Esophagus squamous epithelium (tissue), 5 donors: ENCODE results near the gene CORO7. TPM values are rescaled to one million over a fixed set of nuclear protein-coding genes. Genes with fewer than 3 reads are reported as not detected.

ENCODE experiments used
- DNase-seq: peaks from one replicate; lab custom pipeline; 2025; lab: John Stamatoyannopoulos, UW
- H3K27ac ChIP-seq, 4 donors: fragments of 200-600 bp; sonication (generic); one replicate each; pipeline ENCODE4 v1.5.1; 2016 to 2019; ENCODE audit warnings: mild to moderate bottlenecking in 1 of 4
- H3K27me3 ChIP-seq, 4 donors: fragments of 200-600 bp; sonication (generic); 1 replicate in 3 of 4; 2 replicates in 1 of 4; pipeline versions ENCODE4 v1.5.1 to v1.6.0; 2017 to 2021; ENCODE audit warnings: antibody characterized with exemption in 1 of 4
- H3K36me3 ChIP-seq, 3 donors: fragments of 200-600 bp; sonication (generic); one replicate each; pipeline ENCODE4 v1.5.1; 2016 to 2019
- H3K4me1 ChIP-seq, 3 donors: fragments of 200-600 bp; sonication (generic); one replicate each; pipeline ENCODE4 v1.5.1; 2017 to 2019
- H3K4me3 ChIP-seq, 4 donors: fragments of 200-600 bp; sonication (generic); 1 replicate in 3 of 4; 2 replicates in 1 of 4; pipeline ENCODE4 v1.5.1; 2016 to 2019; ENCODE audit warnings: mild to moderate bottlenecking in 2 of 4, moderate library complexity in 1 of 4
- H3K9me3 ChIP-seq, 3 donors: fragments of 200-600 bp; sonication (generic); one replicate each; pipeline ENCODE4 v1.5.1; 2016 to 2019
- CTCF ChIP-seq, 6 experiments: fragments of 450-650 bp in 4 of 6; fragments of 200-600 bp in 2 of 6; sonication (generic) in 2 of 6; IDR thresholded peaks; one replicate each; pipeline ENCODE4 v1.5.1; 2016 to 2019; ENCODE audit warnings: antibody characterized with exemption in 6 of 6, mild to moderate bottlenecking in 4 of 6, moderate library complexity in 4 of 6
- POLR2A ChIP-seq, 4 donors: fragments of 450-650 bp; IDR thresholded peaks; one replicate each; pipeline ENCODE4 v1.6.1; 2017; ENCODE audit warnings: antibody characterized with exemption in 4 of 4, mild to moderate bottlenecking in 4 of 4, moderate library complexity in 3 of 4
- WGBS, 2 donors: methylation state at CpG; one replicate each; pipeline ENCODE4 v1.1.5; 2018; 5-methylcytosine and 5-hydroxymethylcytosine counted together
- intact Hi-C: fragments of 100-400 bp; cut with DNase I; formaldehyde crosslinking; loops from one replicate; pipeline ENCODE4 v1.15.0; 2022
- total RNA-seq, 4 donors: library from RNA; depleted of rRNA; stranded (reverse); fragments of >200 nt; gene quantifications; one replicate each; pipeline ENCODE4 v1.1.0, GENCODE V29; 2016
- donor health status: DM: yes; HTN: yes; CAD: no.

CORO7 gene
- total RNA-seq, 4 donors from 2014 or later: 15.8 to 25.9 (median 17.8) TPM

- no peak for DNase-seq
- peaks cover 55 to 92% (median 65%) of the 10 kb centered on the region in 3 donors for H3K4me1 ChIP-seq
- intact Hi-C loops: no loop called here
- H3K27ac ChIP-seq: peak overlapping the region; percentile 84 to 90 (median 86)
- peak overlapping the region in 3 of 4 donors; percentile 18 to 89 (median 66) for H3K4me3 ChIP-seq
- no peak for TF ChIP-seq CTCF (IDR thresholded peaks at IDR 0.05)
- TF ChIP-seq POLR2A (IDR thresholded peaks at IDR 0.05): no peak
- H3K36me3 ChIP-seq: peaks cover 0 to 32% (median 0%) of the 10 kb centered on the region in 3 donors
- no peaks in the 10 kb centered on the region for H3K27me3 ChIP-seq
- no peaks in the 10 kb centered on the region for H3K9me3 ChIP-seq
- 63% methylated on average over 3 of the region's 31 CpGs; no CpG with 5 or more reads in 1 of the 2 donors for WGBS, 2 donors
Measured at GRCh38 chr16:4376126-4376892, 40.1 kb downstream of the CORO7 start.

GRCh38 chr16:4375717-4376116 lies 40.7 kb downstream of the CORO7 start:
- Histone ChIP-seq H3K27ac (peak overlapping the region; percentile 84 to 90 (median 86)), H3K4me1 (peaks cover 59 to 95% (median 71%) of the 10 kb centered on the region in 3 donors), H3K4me3 (peak overlapping the region in 3 of 4 donors; percentile 18 to 89 (median 66)), H3K9me3 (no peaks in the 10 kb centered on the region), H3K36me3 (peaks cover 0 to 26% (median 0%) of the 10 kb centered on the region in 3 donors), H3K27me3 (no peaks in the 10 kb centered on the region)
- no peak for DNase-seq
- intact Hi-C loops: no loop called here
- WGBS, 2 donors: 65 to 89% methylated on average over 10 to 11 of the region's 15 CpGs
- TF ChIP-seq CTCF (IDR thresholded peaks at IDR 0.05): no peak
- no peak for TF ChIP-seq POLR2A (IDR thresholded peaks at IDR 0.05)

- H3K27me3 ChIP-seq: no peaks in the 10 kb centered on the region
- H3K9me3 ChIP-seq: no peaks in the 10 kb centered on the region
- DNase-seq: no peak
- WGBS, 2 donors: 20 to 29% methylated on average over 1 to 6 of the region's 30 CpGs
- TF ChIP-seq CTCF (IDR thresholded peaks at IDR 0.05): no peak
- TF ChIP-seq POLR2A (IDR thresholded peaks at IDR 0.05): peak in 2 of 4 donors; percentile 10 to 29
- peaks cover 0 to 14% (median 0%) of the 10 kb centered on the region in 3 donors for H3K36me3 ChIP-seq
- peaks cover 74 to 99% (median 86%) of the 10 kb centered on the region in 3 donors for H3K4me1 ChIP-seq
- peak overlapping the region; percentile 58 to 89 (median 67) for H3K4me3 ChIP-seq
- H3K27ac ChIP-seq: peak overlapping the region; percentile 84 to 90 (median 86)
- intact Hi-C loops: no loop called here
Measured at GRCh38 chr16:4373909-4374742, 42.3 kb downstream of the CORO7 start.

- peaks cover 79 to 99% (median 92%) of the 10 kb centered on the region in 3 donors for H3K4me1 ChIP-seq
- no peak for DNase-seq
- 7 to 36% methylated on average over 4 to 5 of the region's 9 CpGs for WGBS, 2 donors
Measured at GRCh38 chr16:4373356-4373908, 43.0 kb downstream of the CORO7 start.

More at GRCh38 chr16:4373356-4373908, 43.0 kb downstream of the CORO7 start:
- Histone ChIP-seq H3K27me3 (no peaks in the 10 kb centered on the region), H3K27ac (peak overlapping the region; percentile 84 to 90 (median 86)), H3K9me3 (no peaks in the 10 kb centered on the region), H3K36me3 (peaks cover 0 to 7% (median 0%) of the 10 kb centered on the region in 3 donors), H3K4me3 (peak overlapping the region; percentile 58 to 89 (median 67))
- intact Hi-C loops: no loop called here
- TF ChIP-seq CTCF (IDR thresholded peaks at IDR 0.05): no peak
- no peak for TF ChIP-seq POLR2A (IDR thresholded peaks at IDR 0.05)
